A549 (cell line): ENCODE measurements around the gene MT1E.
A peak's percentile ranks its signal among the peaks of the same experiment; 100 is the strongest.

Experiments
- CHD2 ChIP-seq: fragments of 150-350 bp; IDR thresholded peaks from 2 replicates; pipeline ENCODE4 v1.6.1; 2014; ENCODE audit warnings: low read length; ENCODE audit not compliant: partially characterized antibody
- CHD4 ChIP-seq: fragments of 200-600 bp; sonication (generic); IDR thresholded peaks from 2 replicates; pipeline ENCODE4 v1.6.1; 2016; ENCODE audit warnings: antibody characterized with exemption, mild to moderate bottlenecking, borderline replicate concordance
- EP300 ChIP-seq, 2 experiments: fragments of >200 bp; sonication (Bioruptor Twin); formaldehyde crosslinking; IDR thresholded peaks; 2 replicates in 1 of 2; 3 replicates in 1 of 2; pipeline ENCODE4 v1.6.1; 2016 to 2017
- GATA3 ChIP-seq: IDR thresholded peaks from 2 replicates; pipeline ENCODE4 v1.6.1; 2012; ENCODE audit warnings: borderline replicate concordance
- JUN ChIP-seq, 2 experiments: fragments of >200 bp; sonication (Bioruptor Twin); formaldehyde crosslinking; IDR thresholded peaks; 2 replicates in 1 of 2; 3 replicates in 1 of 2; pipeline ENCODE4 v1.6.1; 2016 to 2017
- JUNB ChIP-seq: fragments of >200 bp; sonication (Bioruptor Twin); formaldehyde crosslinking; IDR thresholded peaks from 2 replicates; pipeline ENCODE4 v1.6.1; 2016
- RAD21 ChIP-seq, 2 experiments: fragments of >200 bp in 1 of 2; sonication (Bioruptor Twin) in 1 of 2; formaldehyde crosslinking in 1 of 2; IDR thresholded peaks in 1 of 2; conservative IDR thresholded peaks in 1 of 2; 2 replicates in 1 of 2; 3 replicates in 1 of 2; pipeline ENCODE4 v1.6.1; 2012 to 2018; ENCODE audit warnings: inconsistent platforms in 1 of 2
- RNF2 ChIP-seq: fragments of 200-600 bp; sonication (generic); IDR thresholded peaks from 2 replicates; pipeline ENCODE4 v1.6.1; 2016; ENCODE audit warnings: low read depth, mild to moderate bottlenecking, antibody characterized with exemption, moderate library complexity, borderline replicate concordance
- ZNF302 ChIP-seq: fragments of 250-450 bp; sonication (Bioruptor Pico); IDR thresholded peaks from 2 replicates; pipeline ENCODE4 v1.9.0; 2021; ENCODE audit warnings: inconsistent platforms, mild to moderate bottlenecking, moderate library complexity
- TF ChIP-seq, protein P1 (sequence below): fragments of >200 bp; sonication (Bioruptor Twin); formaldehyde crosslinking; IDR thresholded peaks from 3 replicates; pipeline ENCODE4 v1.5.1; 2016
- TF ChIP-seq, protein P2 (sequence below): IDR thresholded peaks from 2 replicates; pipeline ENCODE4 v1.6.1; 2012
- TF ChIP-seq, protein P3 (sequence below): fragments of 450-650 bp; IDR thresholded peaks from 2 replicates; pipeline ENCODE4 v1.6.1; 2014; ENCODE audit warnings: antibody characterized with exemption

DNA sequence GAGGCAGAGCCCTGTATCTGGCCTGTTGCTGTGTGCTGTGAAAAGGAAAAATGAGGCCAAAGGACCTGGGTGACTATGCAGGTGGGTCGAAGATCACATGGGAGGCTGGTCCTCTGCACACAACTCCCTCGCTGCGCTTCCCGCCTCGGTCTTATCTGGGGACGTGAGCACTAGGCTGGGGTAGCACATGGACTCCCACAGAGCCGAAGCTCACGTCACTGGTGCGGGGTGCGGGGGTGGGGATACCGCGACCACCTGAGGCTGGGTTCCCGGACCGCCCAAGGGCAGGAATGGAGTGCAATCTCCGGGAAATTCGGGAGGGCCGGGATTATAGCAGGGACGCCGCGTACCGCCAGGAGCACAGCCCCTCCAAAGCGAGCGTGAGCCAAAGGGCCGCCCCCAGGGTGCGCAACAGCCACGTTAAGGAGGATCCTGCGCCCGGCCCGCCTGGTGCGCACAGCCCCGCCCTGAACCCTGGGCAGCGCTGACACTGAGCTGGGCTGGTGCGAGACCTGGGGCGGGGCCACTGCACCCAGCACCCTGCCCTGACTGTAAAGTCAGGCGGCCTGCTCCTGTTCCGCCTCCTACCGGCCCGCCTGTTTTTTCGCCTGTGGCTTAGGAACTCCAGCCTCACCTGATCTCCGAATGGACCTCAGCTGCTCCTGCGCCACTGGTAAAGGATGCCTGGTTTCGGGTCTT lies 17.6 kb downstream of the MT1E start:
- TF ChIP-seq, protein P1, sequence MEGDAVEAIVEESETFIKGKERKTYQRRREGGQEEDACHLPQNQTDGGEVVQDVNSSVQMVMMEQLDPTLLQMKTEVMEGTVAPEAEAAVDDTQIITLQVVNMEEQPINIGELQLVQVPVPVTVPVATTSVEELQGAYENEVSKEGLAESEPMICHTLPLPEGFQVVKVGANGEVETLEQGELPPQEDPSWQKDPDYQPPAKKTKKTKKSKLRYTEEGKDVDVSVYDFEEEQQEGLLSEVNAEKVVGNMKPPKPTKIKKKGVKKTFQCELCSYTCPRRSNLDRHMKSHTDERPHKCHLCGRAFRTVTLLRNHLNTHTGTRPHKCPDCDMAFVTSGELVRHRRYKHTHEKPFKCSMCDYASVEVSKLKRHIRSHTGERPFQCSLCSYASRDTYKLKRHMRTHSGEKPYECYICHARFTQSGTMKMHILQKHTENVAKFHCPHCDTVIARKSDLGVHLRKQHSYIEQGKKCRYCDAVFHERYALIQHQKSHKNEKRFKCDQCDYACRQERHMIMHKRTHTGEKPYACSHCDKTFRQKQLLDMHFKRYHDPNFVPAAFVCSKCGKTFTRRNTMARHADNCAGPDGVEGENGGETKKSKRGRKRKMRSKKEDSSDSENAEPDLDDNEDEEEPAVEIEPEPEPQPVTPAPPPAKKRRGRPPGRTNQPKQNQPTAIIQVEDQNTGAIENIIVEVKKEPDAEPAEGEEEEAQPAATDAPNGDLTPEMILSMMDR, result peak; percentile 51
- TF ChIP-seq JUN (IDR thresholded peaks at IDR 0.05) (peak in 1 of 2 experiments; percentile 18; a peak in 1 of 5 replicates), GATA3 (no peak), EP300 (IDR thresholded peaks at IDR 0.05) (no peak), JUNB (no peak), RAD21 (conservative IDR thresholded peaks at IDR 0.05 in 1 of 2, IDR thresholded peaks at IDR 0.05 in 1 of 2) (peak; percentile 60 to 67), CHD4 (no peak), RNF2 (no peak), CHD2 (no peak), ZNF302 (CRISPR knock-in tag) (no peak)
- TF ChIP-seq, protein P2, sequence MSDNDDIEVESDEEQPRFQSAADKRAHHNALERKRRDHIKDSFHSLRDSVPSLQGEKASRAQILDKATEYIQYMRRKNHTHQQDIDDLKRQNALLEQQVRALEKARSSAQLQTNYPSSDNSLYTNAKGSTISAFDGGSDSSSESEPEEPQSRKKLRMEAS, result peak; percentile 50
- TF ChIP-seq, protein P3, sequence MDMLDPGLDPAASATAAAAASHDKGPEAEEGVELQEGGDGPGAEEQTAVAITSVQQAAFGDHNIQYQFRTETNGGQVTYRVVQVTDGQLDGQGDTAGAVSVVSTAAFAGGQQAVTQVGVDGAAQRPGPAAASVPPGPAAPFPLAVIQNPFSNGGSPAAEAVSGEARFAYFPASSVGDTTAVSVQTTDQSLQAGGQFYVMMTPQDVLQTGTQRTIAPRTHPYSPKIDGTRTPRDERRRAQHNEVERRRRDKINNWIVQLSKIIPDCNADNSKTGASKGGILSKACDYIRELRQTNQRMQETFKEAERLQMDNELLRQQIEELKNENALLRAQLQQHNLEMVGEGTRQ, result no peak
